Large intestine (tissue), 3 donors: ENCODE data around the gene DUS2. TPM values are rescaled to one million over a fixed set of nuclear protein-coding genes. Genes with fewer than 3 reads are reported as not detected.
"Not testable (repeated sequence)": the region's sequence is repeated elsewhere in the genome, so short reads cannot be mapped to it uniquely, and the experiment has no call there.

Experiments used
- DNase-seq, 2 donors: peaks; one replicate each; pipeline versions ENCODE4 v3.0.0 to v3.0.0-alpha.2; 2013
- H3K27ac ChIP-seq: one replicate; pipeline ENCODE4 v1.5.1; 2013; ENCODE audit warnings: low read length
- H3K27me3 ChIP-seq: 2 replicates; pipeline ENCODE4 v1.6.1; 2013; ENCODE audit warnings: low read length; ENCODE audit not compliant: control insufficient read depth, insufficient read depth
- H3K36me3 ChIP-seq: 2 replicates; pipeline ENCODE4 v1.6.1; 2013; ENCODE audit warnings: low read length; ENCODE audit not compliant: control insufficient read depth, insufficient read depth
- H3K4me1 ChIP-seq: one replicate; pipeline ENCODE4 v1.6.1; 2013; ENCODE audit warnings: low read length; ENCODE audit not compliant: control insufficient read depth, insufficient read depth
- H3K4me3 ChIP-seq: one replicate; pipeline ENCODE4 v1.5.1; 2013; ENCODE audit warnings: low read length
- H3K9me3 ChIP-seq: one replicate; pipeline ENCODE4 v1.6.1; 2013; ENCODE audit warnings: mild to moderate bottlenecking, low read depth, low read length, moderate library complexity; ENCODE audit not compliant: control insufficient read depth
- WGBS: methylation state at CpG from one replicate; pipeline ENCODE4 v1.1.5; 2013; ENCODE audit warnings: low lambda C conversion rate; ENCODE audit not compliant: insufficient coverage; 5-methylcytosine and 5-hydroxymethylcytosine counted together
- polyA plus RNA-seq: library from polyadenylated mRNA; unstranded; fragments of 120-200 nt; gene quantifications from one replicate; pipeline ENCODE4 v1.2.1, GENCODE V29; 2013

Gene DUS2
- polyA plus RNA-seq, 1 donor: 12.2 TPM

DNA sequence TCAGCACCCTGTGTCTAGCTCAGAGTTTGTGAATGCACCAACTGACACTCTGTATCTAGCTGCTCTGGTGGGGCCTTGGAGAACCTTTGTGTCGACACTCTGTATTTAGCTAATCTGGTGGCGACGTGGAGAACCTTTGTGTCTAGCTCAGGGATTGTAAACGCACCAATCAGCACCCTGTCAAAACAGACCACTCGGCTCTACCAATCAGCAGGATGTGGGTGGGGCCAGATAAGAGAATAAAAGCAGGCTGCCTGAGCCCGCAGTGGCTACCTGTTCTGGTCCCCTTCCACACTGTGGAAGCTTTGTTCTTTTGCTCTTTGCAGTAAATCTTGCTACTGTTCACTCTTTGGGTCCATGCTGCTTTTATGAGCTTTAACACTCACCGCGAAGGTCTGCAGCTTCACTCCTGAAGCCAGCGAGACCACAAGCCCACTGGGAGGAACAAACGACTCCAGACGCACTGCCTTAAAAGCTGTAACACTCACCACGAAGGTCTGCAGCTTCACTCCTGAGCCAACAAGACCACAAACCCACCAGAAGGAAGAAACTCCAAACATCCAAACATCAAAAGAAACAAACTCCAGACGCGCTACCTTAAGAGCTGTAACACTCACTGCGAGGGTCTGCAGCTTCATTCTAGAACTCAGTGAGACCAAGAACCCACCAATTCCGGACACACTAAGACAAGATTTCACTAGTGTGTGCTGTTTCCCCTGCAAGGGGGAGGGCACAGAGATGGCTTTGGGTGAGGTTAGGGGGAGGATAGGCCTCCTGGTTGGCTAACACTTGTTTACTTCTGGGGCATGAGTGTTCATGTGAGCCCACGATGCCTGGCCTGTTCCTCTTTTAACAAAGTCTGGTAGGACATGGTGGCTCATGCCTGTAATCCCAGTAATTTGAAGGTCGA lies 24.1 kb upstream of the DUS2 start, which contains the start of gene DPEP2:
Gene DPEP2 (minus strand): TSS at position 706 of the 910 bp plus-strand sequence. CDS start 6,272 bp downstream, outside the sequence.
- not testable (repeated sequence) for H3K36me3 ChIP-seq, H3K27me3 ChIP-seq, H3K4me3 ChIP-seq, H3K9me3 ChIP-seq, H3K27ac ChIP-seq, DNase-seq, H3K4me1 ChIP-seq
- no CpG with 5 or more reads among the region's 18 CpGs for WGBS

DNA sequence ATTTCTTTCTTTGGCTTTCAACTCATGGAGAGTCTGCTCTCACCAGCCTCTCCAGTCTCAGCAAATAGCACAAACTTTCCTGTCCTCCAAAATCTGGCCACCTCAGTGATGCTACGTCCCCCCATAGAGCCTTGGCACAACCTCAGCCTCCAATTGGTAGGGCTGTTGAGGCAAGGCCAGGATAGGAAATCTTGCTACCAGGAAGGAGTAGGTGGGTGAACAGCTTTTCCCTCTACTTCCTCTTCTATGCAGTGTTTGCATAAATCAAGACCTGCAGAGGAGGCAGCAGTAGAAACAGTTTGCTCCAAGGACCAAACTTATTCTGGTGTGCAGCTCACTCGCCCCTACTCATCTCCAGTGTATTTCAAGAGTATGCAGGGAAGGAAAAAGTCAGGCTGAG lies 23.1 kb upstream of the DUS2 start:
- Histone ChIP-seq H3K27ac (no peak overlapping the region), H3K9me3 (no peaks in the 10 kb centered on the region), H3K4me1 (no peaks in the 10 kb centered on the region), H3K36me3 (no peaks in the 10 kb centered on the region), H3K4me3 (no peak overlapping the region), H3K27me3 (no peaks in the 10 kb centered on the region)
- no peak for DNase-seq
- WGBS: no CpG with 5 or more reads among the region's 2 CpGs

DNA sequence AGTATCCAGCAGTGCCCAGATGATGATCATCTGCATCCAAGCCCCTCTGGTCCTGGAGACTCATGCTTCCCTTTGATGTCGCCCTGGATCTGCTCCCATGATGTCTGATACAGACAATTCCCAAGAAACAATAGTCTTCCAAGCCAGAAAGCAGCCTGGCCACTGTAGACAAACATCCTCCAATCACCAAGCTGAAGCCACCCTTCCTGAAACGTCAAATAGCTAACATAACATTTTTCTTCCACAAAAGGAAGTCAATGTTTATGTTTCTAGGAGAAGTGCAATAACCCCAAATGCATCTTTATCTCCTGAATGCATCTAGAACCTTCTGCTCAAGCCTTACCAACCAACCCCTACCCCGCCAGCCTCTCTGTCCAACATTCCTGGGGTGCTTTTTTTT lies 22.6 kb upstream of the DUS2 start:
- no peak for DNase-seq
- Histone ChIP-seq H3K36me3 (no peaks in the 10 kb centered on the region), H3K4me1 (no peaks in the 10 kb centered on the region), H3K4me3 (no peak overlapping the region), H3K27ac (no peak overlapping the region), H3K9me3 (no peaks in the 10 kb centered on the region), H3K27me3 (no peaks in the 10 kb centered on the region)
- WGBS: no CpG with 5 or more reads among the region's 3 CpGs

DNA sequence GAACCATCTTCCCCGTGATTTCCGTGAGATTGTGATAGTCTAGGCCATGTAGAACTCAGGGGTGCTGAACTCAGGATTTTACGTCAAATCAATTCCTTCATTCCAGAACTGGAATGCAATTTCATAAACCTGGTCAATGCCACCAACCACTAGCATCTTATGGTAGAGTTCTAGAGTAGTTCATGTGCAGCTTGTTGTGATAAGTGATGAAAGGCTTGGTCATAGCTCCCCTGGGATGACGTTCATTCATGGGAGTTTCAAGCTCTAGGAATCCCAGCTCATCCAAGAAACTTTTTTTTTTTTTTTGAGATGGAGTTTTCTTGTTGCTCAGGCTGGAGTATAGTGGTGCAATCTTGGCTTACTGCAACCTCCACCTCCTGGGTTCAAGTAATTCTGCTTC lies 20.1 kb upstream of the DUS2 start:
- no CpG with 5 or more reads among the region's 4 CpGs for WGBS
- Histone ChIP-seq H3K27me3 (no peaks in the 10 kb centered on the region), H3K4me3 (no peak overlapping the region), H3K4me1 (no peaks in the 10 kb centered on the region), H3K9me3 (no peaks in the 10 kb centered on the region), H3K36me3 (no peaks in the 10 kb centered on the region), H3K27ac (no peak overlapping the region)
- no peak for DNase-seq

DNA sequence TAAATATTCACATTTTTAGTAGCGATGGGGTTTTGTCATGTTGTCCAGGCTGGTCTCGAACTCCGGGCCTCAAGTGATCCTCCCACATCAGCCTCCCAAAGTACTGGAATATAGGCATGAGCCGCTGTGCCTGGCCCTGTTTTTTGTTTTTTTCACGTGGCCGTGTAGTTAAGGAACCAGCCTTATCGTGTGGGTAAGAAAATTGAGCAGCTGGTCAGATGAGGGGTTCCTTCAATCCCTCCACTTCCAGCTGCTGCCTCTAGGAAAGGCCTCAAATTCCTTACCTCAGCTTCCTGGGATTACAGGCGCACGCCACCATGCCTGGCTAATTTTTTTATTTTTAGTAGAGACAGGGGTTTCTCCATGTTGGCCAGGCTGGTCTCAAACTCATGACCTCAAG lies 17.9 kb upstream of the DUS2 start:
- H3K27me3 ChIP-seq: no peaks in the 10 kb centered on the region
- H3K9me3 ChIP-seq: no peaks in the 10 kb centered on the region
- no peak overlapping the region for H3K4me3 ChIP-seq
- H3K4me1 ChIP-seq: no peaks in the 10 kb centered on the region
- WGBS: no CpG with 5 or more reads among the region's 9 CpGs
- no peaks in the 10 kb centered on the region for H3K36me3 ChIP-seq
- DNase-seq: no peak
- H3K27ac ChIP-seq: no peak overlapping the region

DNA sequence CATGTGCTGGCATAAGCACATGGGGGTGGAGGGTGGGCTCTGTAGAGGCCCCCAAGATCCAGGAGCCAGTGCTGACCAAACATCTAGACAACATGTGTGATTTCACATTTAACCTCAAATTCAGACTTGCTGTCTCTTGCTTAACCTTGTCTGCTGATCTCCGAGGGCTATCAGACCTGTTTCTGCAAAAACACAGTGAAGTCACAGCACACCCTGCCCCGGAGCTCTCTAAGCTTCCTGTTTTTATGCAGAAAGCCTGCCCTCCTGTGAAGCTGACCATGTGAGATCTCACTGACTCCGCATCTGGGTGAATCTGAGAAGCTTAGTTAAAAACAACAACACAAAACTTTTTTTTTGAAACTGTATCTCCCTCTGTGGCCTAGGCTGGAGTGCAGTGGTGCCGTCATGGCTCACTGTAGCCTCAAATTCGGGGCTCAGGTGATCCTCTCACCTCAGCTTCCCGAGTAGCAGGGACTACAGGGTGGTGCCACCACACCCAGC lies 17.2 kb upstream of the DUS2 start:
- no peaks in the 10 kb centered on the region for H3K36me3 ChIP-seq
- no peak overlapping the region for H3K4me3 ChIP-seq
- no peak for DNase-seq
- WGBS: no CpG with 5 or more reads among the region's 6 CpGs
- no peaks in the 10 kb centered on the region for H3K27me3 ChIP-seq
- H3K27ac ChIP-seq: no peak overlapping the region
- H3K9me3 ChIP-seq: no peaks in the 10 kb centered on the region
- no peaks in the 10 kb centered on the region for H3K4me1 ChIP-seq

DNA sequence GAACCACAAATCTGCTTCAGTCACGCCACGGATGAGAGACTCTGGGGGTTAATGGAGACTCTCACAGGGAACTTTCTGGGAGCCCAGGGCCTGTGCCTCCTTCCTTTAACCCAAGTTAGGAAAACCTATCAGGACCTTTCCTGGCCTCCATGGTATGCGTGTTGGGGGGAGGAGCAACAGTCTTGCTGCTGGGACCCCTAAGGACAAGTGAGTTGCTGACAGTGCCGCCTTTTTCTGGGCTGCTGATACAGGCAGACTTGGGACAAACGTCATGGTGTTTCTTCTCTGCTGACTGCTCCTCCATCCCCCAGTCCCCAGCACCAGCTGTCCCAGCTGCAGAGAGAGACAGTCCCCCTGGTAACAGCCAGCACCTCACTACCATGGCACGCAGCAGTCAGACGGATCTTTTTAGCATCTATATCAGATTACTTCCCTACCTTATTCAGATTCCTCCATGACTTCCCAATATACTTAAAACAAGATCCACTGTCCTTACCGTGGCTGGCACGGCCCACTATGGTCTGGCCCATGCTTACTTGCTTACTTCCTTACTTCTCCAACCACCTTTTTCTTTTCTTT lies 13.8 kb upstream of the DUS2 start:
- Histone ChIP-seq H3K27me3 (no peaks in the 10 kb centered on the region), H3K9me3 (no peaks in the 10 kb centered on the region), H3K27ac (no peak overlapping the region), H3K4me1 (no peaks in the 10 kb centered on the region), H3K36me3 (no peaks in the 10 kb centered on the region), H3K4me3 (no peak overlapping the region)
- WGBS: 43% methylated on average over 1 of the region's 9 CpGs
- no peak for DNase-seq

DNA sequence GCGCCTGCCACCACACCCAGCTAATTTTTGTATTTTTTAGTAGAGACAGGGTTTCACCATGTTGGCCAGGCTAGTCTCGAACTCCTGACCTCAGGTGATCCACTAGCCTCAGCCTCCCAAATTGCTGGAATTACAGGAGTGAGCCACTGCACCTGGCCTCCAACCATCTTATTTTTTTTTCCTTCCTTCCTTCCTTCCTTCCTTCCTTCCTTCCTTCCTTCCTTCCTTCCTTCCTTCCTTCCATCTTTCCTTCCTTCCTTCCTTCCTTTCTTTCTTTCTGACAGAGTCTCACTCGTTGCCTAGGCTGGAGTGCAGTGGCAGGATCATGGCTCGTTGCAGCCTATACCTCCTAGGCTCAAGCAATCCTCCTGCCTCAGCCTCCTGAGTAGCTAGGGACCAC lies 13.2 kb upstream of the DUS2 start:
- not testable (repeated sequence) for H3K36me3 ChIP-seq, H3K27me3 ChIP-seq, H3K27ac ChIP-seq, H3K4me3 ChIP-seq, DNase-seq, H3K4me1 ChIP-seq, H3K9me3 ChIP-seq
- no CpG with 5 or more reads among the region's 4 CpGs for WGBS

DNA sequence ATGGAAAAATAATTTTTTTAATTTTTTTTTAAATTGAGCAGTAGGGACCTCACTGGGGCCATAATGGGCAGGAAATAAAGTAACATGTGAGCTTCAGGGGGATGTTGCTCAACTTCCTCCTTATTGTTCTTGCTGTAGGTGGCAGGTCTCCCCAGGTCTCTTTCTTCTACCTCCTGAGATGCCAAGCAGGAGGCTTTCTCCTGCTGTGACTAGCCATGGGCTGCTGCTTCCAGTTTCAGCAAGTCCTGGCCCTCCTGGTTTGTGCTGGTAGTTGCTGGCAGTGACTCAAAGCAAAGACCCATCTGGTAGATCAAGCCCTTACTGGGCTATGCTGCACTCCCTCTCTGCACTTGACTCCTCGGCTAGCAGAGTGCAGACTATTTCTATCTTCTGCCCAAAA lies 9.6 kb upstream of the DUS2 start:
- Histone ChIP-seq H3K27ac (no peak overlapping the region), H3K27me3 (no peaks in the 10 kb centered on the region), H3K36me3 (no peaks in the 10 kb centered on the region), H3K9me3 (no peaks in the 10 kb centered on the region), H3K4me1 (no peaks in the 10 kb centered on the region), H3K4me3 (no peak overlapping the region)
- no CpG with 5 or more reads among the region's 1 CpG for WGBS
- no peak for DNase-seq

DNA sequence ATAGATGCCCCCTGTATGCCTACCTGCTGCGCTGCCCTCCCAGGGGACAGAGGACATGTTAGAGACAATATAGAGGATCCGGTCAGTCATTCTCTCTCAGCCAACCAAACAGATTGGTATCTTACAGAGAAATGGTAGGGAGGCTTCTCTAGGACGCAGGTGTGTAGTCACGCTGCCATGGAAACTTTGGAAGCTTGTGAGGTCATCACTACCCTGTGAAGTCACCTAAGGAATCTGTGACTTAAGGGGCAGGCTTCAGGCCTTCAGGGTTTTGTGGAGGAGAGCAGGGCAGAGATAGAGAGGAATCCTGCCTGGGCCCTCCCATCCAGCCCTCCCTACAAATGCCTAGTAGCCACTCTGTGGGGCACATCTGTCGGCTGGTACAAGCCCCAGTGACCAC lies 7.4 kb upstream of the DUS2 start, which contains the start of gene DPEP2NB:
Gene DPEP2NB (minus strand): TSS at position 231 of the 400 bp plus-strand sequence. CDS start 141 bp downstream, at position 90.
- DNase-seq: no peak
- H3K36me3 ChIP-seq: no peaks in the 10 kb centered on the region
- no peak within 1 kb of the TSS for H3K4me3 ChIP-seq
- no peaks in the 10 kb centered on the region for H3K4me1 ChIP-seq
- H3K27ac ChIP-seq: no peak within 1 kb of the TSS
- H3K27me3 ChIP-seq: no peaks in the 10 kb centered on the region
- no peaks in the 10 kb centered on the region for H3K9me3 ChIP-seq
- no CpG with 5 or more reads among the region's 5 CpGs for WGBS
